Muscle layer of duodenum (tissue), 2 donors: ENCODE measurements around the gene CXCL17.
"Not testable (repeated sequence)": the region's sequence is repeated elsewhere in the genome, so short reads cannot be mapped to it uniquely, and the experiment has no call there.

Experiments
- H3K27ac ChIP-seq: one replicate; pipeline ENCODE4 v1.7.0; 2013; ENCODE audit warnings: mild to moderate bottlenecking, low read length
- H3K27me3 ChIP-seq: one replicate; pipeline ENCODE4 v1.7.0; 2013; ENCODE audit warnings: low read depth, mild to moderate bottlenecking, control low read depth, low read length
- H3K36me3 ChIP-seq, 2 donors: one replicate each; pipeline ENCODE4 v1.7.0; 2013; ENCODE audit warnings: low read length in 2 of 2, control low read depth in 1 of 2, mild to moderate bottlenecking in 1 of 2; ENCODE audit not compliant: insufficient read depth in 2 of 2, control insufficient read depth in 1 of 2
- H3K4me1 ChIP-seq, 2 donors: one replicate each; pipeline ENCODE4 v1.7.0; 2013; ENCODE audit warnings: low read length in 2 of 2, mild to moderate bottlenecking in 2 of 2, control low read depth in 1 of 2, moderate library complexity in 1 of 2; ENCODE audit not compliant: insufficient read depth in 2 of 2, control insufficient read depth in 1 of 2
- H3K4me3 ChIP-seq, 2 donors: one replicate each; pipeline ENCODE4 v1.7.0; 2013; ENCODE audit warnings: low read length in 2 of 2, low read depth in 1 of 2, mild to moderate bottlenecking in 1 of 2
- H3K9me3 ChIP-seq, 2 donors: one replicate each; pipeline ENCODE4 v1.7.0; 2013; ENCODE audit warnings: low read length in 2 of 2, control low read depth in 1 of 2, mild to moderate bottlenecking in 1 of 2; ENCODE audit not compliant: control insufficient read depth in 1 of 2
- donor health status: healthy.

CXCL17 gene

DNA sequence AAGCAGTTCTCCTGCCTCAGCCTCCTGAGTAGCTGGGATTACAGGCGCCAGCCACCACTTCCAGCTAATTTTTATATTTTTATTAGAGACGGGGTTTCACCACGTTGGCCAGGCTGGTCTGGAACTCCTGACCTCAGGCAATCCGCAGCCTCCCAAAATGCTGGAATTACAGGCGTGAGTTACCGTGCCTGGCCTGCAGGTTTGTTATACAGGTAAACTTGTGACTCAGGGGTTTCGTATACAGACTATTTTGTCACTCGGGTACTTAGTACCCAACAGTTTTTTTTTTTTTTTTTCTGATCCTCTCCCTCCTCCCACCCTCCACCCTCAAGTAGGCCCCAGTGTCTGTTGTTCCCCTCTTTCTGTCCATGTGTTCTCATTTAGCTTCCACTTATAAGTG lies 18.5 kb upstream of the CXCL17 start:
- H3K4me1 ChIP-seq, H3K27ac ChIP-seq, H3K27me3 ChIP-seq, H3K36me3 ChIP-seq, H3K4me3 ChIP-seq, H3K9me3 ChIP-seq: not testable (repeated sequence)

DNA sequence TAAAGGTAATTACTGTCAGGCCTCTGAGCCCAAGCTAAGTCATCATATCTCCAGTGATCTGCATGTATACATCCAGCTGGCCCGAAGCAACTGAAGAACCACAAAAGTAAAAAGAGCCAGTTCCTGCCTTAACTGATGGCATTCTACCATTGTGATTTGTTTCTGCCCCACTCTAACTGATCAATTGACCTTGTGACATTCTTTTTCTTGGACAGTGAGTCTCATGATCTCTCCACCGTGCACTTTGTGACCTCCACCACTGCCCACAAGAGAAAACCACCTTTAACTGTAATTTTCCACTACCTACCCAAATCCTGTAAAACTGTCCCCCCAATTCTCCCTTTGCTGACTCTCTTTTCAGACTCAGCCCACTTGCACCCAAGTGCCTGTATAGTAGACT lies 17.2 kb upstream of the CXCL17 start:
- Histone ChIP-seq H3K4me3 (no peak overlapping the region), H3K27me3 (no peaks in the 10 kb centered on the region), H3K36me3 (no peaks in the 10 kb centered on the region), H3K4me1 (peaks cover 0 to 4% of the 10 kb centered on the region in 2 donors), H3K27ac (no peak overlapping the region), H3K9me3 (no peaks in the 10 kb centered on the region)

DNA sequence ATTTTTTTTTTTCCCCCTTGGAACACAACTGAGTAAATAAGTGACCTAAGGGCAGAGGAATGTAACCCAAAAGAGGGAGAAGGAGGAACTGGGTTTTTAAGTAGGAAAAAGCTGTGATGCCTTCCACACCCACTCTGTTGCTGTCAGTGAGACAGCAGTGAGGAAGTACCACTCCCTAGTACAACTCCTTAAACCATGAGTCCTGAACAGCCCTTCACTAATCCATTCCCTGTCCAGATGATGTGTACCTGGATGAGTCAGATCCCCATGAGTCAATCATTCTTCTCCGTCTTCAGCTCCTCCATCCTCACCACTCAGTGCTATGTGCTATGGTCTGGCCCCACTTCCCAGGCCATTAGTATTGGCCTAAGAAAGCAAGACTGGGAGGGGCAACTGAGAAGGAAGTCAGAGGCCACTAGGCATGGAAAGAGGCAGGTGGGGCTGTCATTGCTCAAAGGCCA lies 12.9 kb upstream of the CXCL17 start:
- no peak overlapping the region for H3K27ac ChIP-seq
- H3K4me3 ChIP-seq: no peak overlapping the region
- peaks cover 0 to 4% of the 10 kb centered on the region in 2 donors for H3K4me1 ChIP-seq
- H3K9me3 ChIP-seq: no peaks in the 10 kb centered on the region
- H3K36me3 ChIP-seq: no peaks in the 10 kb centered on the region
- no peaks in the 10 kb centered on the region for H3K27me3 ChIP-seq

DNA sequence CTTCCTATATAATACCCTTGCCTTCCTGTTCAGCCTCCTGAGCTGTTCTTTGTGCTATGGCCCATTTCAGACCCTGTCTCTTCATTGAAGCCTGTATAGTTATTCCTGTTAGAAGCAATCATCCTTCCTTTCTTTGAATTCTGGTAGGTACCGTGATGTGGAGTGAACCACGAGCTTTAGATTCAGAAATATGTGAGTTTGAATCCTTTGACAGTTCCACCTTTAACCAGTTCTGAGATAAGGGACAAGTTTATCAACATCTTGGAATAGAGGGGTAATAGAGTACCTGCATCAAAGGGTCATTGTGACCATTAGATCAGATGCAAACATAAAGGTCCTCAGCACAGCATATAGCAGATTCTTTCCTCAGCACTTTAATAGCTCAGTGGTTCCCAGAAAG lies 12.3 kb upstream of the CXCL17 start:
- H3K4me3 ChIP-seq: no peak overlapping the region
- no peaks in the 10 kb centered on the region for H3K9me3 ChIP-seq
- peaks cover 0 to 4% of the 10 kb centered on the region in 2 donors for H3K4me1 ChIP-seq
- H3K36me3 ChIP-seq: no peaks in the 10 kb centered on the region
- H3K27ac ChIP-seq: no peak overlapping the region
- H3K27me3 ChIP-seq: no peaks in the 10 kb centered on the region

DNA sequence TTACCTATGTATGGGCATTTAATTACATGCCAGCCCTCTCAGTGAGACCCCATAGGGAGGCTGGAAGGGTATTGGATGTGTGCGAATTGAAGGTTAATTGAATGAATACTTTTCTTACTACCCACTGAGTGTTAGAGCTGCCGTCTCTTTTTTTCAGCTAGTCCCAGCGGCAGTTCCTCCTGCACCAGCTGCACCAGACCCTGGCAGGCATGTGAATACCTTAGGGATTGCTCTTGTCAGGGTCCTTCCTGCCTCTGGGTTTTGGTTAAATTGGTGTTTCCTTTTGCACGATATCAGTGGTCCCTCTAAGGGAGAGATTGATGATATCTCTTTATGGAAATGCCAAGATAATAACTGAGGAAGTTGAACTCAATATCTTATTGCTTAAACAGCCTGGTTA lies 9.8 kb upstream of the CXCL17 start:
- Histone ChIP-seq H3K27me3 (no peaks in the 10 kb centered on the region), H3K36me3 (no peaks in the 10 kb centered on the region), H3K27ac (no peak overlapping the region), H3K4me3 (no peak overlapping the region), H3K4me1 (peaks cover 0 to 4% of the 10 kb centered on the region in 2 donors), H3K9me3 (no peaks in the 10 kb centered on the region)

DNA sequence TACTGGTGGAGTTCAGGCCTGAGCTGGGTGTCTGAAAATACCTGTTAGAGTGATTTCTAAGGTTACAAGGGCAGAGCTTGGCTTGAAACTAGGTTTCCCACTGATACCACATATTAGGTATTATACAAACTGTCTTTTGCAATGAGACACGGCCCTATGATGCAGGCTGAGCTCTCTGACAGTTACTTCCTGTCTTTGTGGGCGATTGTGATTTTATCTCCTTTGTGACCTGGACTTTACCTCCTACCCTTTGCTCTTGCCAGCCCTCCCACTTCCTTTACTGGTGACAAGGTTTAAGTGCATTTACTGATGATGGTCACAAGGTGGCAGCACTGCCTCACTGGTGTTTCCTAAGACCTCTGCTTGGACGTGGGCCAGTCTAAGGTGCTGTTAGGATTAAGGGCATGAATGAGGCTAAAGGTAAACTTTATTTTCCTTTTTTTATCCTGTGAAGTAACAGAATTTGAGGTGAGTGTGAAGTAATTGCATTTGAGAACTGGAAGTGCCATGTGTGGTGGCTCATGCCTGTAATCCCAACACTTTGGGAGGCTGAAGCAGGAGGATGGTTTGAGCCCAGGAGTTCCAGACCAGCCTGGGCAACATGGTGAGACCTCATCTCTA lies 7.7 kb upstream of the CXCL17 start:
- Histone ChIP-seq H3K36me3 (no peaks in the 10 kb centered on the region), H3K4me1 (no peaks in the 10 kb centered on the region), H3K4me3 (no peak overlapping the region), H3K27ac (no peak overlapping the region), H3K9me3 (no peaks in the 10 kb centered on the region), H3K27me3 (no peaks in the 10 kb centered on the region)

DNA sequence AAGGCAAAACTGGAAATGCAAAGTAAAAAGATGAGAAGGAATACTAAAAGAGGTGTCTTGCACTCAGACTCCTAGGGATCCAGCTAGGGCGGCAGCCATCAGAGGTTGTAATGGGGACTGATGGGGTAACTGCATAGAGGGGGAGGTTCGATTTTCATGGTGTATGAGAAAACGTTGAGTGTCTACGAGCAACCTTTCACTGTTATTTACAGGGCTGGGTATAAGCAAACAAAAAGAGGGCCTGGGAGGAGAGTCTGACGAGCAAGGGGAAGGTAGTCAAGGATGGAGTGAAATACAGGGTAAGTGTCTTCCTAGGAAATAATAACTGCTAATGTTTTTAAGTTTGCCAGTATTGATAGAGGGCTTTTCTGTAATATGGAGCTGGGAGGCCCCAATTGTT lies 5.6 kb upstream of the CXCL17 start:
- H3K4me3 ChIP-seq, H3K36me3 ChIP-seq, H3K27me3 ChIP-seq, H3K4me1 ChIP-seq, H3K9me3 ChIP-seq, H3K27ac ChIP-seq: not testable (repeated sequence)

DNA sequence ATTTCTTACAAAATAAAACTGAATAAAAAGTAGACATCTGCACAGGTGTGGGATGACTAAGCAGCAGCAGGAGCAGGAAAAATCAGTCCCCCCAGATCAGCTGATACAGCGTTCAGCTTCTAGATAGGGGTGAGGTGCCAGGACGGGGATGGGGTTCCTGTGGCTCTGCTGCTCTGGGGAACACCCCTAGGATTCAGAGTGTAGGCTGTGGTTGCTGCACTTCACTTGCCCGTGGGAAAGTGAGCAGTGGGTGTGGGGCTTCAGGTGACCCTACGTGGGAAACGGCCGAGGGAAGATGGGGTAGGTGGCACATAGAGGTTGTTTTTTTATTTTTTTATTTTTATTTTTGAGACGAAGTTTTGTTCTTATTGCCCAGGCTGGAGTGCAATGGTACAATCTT lies 3.2 kb upstream of the CXCL17 start:
- Histone ChIP-seq H3K27me3 (no peaks in the 10 kb centered on the region), H3K36me3 (no peaks in the 10 kb centered on the region), H3K27ac (no peak overlapping the region), H3K4me1 (no peaks in the 10 kb centered on the region), H3K9me3 (no peaks in the 10 kb centered on the region), H3K4me3 (no peak overlapping the region)

DNA sequence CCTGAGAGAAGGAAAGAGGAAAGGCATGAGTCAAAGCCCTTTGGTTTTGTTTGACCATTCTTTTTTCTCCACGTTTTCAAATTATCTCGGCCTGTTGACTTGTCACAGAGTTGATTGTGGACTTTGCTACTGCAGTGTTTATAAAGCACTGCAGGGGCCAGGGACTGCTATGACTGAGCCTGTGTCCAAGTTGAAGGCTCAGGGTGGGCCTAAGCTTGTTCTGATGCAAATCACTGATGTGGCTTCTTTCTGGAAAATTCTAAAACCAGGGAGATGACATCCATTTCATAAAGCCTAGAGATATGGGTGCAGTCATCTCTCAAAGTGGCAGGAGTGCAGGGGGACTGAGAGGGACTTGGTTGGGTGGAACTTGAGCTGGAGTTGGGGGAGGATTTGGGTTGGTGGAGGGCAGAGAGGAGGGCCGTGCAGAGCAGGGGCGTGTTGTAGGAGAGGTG lies 1.2 kb upstream of the CXCL17 start:
- Histone ChIP-seq H3K27ac (no peak overlapping the region), H3K27me3 (no peaks in the 10 kb centered on the region), H3K4me3 (no peak overlapping the region), H3K4me1 (no peaks in the 10 kb centered on the region), H3K9me3 (no peaks in the 10 kb centered on the region), H3K36me3 (no peaks in the 10 kb centered on the region)

DNA sequence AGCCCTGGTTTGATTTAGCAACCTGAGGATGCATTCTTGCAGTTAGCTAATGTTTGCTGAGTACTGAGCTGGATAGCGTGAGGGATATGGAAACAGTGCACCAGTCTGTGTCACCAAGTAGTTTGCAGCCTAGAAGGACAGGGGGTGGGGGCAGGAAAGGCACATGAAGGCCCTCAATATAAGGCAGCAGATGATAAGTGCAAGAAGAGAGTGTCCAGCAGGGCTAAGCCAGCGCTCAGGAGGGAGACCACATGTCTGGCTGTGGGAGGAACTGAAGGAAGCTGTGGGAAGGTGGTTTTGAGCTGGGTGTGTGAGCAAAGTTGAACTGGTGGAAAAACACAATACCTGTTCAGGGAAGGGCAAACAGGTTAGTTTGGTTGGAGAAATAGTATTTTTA lies 1.7 kb downstream of the CXCL17 start:
- no peaks in the 10 kb centered on the region for H3K27me3 ChIP-seq
- H3K36me3 ChIP-seq: no peaks in the 10 kb centered on the region
- no peak overlapping the region for H3K4me3 ChIP-seq
- H3K9me3 ChIP-seq: no peaks in the 10 kb centered on the region
- H3K27ac ChIP-seq: no peak overlapping the region
- H3K4me1 ChIP-seq: no peaks in the 10 kb centered on the region

DNA sequence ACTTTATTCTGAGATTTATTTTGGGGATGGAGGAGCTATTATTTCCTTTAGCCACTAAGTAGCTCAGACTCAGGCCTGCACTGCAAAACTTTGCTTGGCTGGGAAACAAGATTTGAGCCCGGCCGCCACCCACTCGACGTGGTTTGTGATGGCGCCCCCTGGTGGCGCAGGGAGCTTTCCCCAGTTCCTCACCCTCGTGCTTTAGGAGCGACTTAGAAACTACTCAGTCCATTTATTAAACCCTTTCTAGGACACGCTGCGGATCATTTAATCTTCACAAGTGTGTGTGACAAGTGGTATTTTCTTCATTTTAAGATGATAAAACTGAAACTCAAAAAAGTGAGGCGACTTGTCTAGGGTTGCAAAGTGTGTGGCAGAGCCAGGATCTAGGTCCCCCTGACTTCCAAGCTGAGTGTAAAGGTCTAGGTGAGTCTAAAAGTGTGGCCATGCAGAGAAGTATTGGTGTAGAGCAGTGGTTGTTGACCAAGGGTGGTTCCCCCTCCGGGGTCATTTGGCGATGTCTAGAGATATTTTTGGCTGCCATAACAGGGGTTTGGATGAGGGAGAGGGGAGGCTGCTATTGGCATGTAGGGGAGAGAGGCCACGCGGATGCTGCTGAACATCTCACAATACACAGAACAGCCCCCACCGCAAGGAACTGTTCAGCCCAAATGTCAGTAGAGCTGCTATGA lies 2.2 kb downstream of the CXCL17 start:
- H3K9me3 ChIP-seq: no peaks in the 10 kb centered on the region
- no peaks in the 10 kb centered on the region for H3K27me3 ChIP-seq
- H3K4me3 ChIP-seq: no peak overlapping the region
- H3K4me1 ChIP-seq: no peaks in the 10 kb centered on the region
- no peaks in the 10 kb centered on the region for H3K36me3 ChIP-seq
- H3K27ac ChIP-seq: no peak overlapping the region

DNA sequence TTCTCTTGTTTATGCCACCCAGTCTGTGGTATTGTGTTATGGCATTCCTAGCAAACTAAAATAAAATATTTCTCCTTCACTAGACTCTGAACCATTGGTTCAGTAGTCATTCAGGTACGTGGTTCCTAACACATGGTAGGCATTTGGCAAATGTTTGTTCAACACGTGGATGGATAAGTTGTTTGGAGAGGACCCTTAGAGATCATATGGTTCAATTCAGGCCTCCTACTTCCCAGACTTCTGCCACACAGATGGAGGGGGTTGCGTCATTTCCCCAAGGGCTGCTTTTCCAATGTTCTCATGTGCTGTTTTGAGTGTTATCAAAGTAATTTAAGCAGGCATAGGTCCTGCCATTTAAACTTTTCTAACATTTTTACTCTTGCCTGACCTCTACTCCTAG lies 6.7 kb downstream of the CXCL17 start:
- Histone ChIP-seq H3K36me3 (no peaks in the 10 kb centered on the region), H3K27me3 (no peaks in the 10 kb centered on the region), H3K4me3 (no peak overlapping the region), H3K9me3 (no peaks in the 10 kb centered on the region), H3K27ac (no peak overlapping the region), H3K4me1 (peaks cover 6 to 10% of the 10 kb centered on the region in 2 donors)
